ENCODE data around the gene ATG16L2.

GRCh38 chr11:72824020-72824419, 9.8 kb downstream of the ATG16L2 start:
- TF ChIP-seq CTCF (conservative IDR thresholded peaks at IDR 0.05) (no peak), ZFX (IDR thresholded peaks at IDR 0.05) (no peak)
